ENCODE data around the gene PTPRA. TPM values are rescaled to one million over a fixed set of nuclear protein-coding genes. Genes with fewer than 3 reads are reported as not detected.

PTPRA gene
- total RNA-seq, 4 donors from 2014 or later = 54.1 to 85.4 (median 67.0) TPM

GRCh38 chr20:2899243-2899642 is 26.0 kb downstream of the PTPRA start:
- ATAC-seq = no peak
- no peak overlapping the region for H3K4me3 ChIP-seq
- TF ChIP-seq CTCF (IDR thresholded peaks at IDR 0.05) (no peak), POLR2AphosphoS5 (IDR thresholded peaks at IDR 0.05) (no peak), EP300 (IDR thresholded peaks at IDR 0.05) (no peak), POLR2A (IDR thresholded peaks at IDR 0.05) (no peak)
- no peaks in the 10 kb centered on the region for H3K36me3 ChIP-seq
- no peaks in the 10 kb centered on the region for H3K27me3 ChIP-seq
- H3K9me3 ChIP-seq = peaks cover 0 to 9% (median 0%) of the 10 kb centered on the region in 3 donors
- H3K27ac ChIP-seq = no peak overlapping the region
- WGBS, 2 donors (ENCODE audit: low coverage in 1 of 2) = 79 to 88% methylated on average over 3 of the region's 3 CpGs
- H3K4me1 ChIP-seq = peaks cover 0 to 13% (median 7%) of the 10 kb centered on the region in 3 donors

GRCh38 chr20:2900845-2901592 is 27.7 kb downstream of the PTPRA start:
- 80 to 90% methylated on average over 8 of the region's 11 CpGs for WGBS, 2 donors (ENCODE audit: low coverage in 1 of 2)
- no peak for TF ChIP-seq POLR2AphosphoS5 (IDR thresholded peaks at IDR 0.05)
- no peak for TF ChIP-seq CTCF (IDR thresholded peaks at IDR 0.05)
- no peak for TF ChIP-seq POLR2A (IDR thresholded peaks at IDR 0.05)
- TF ChIP-seq EP300 (IDR thresholded peaks at IDR 0.05) = no peak
- Histone ChIP-seq H3K4me3 (no peak overlapping the region), H3K36me3 (no peaks in the 10 kb centered on the region), H3K27ac (no peak overlapping the region), H3K4me1 (peaks cover 0 to 13% (median 7%) of the 10 kb centered on the region in 3 donors), H3K9me3 (no peaks in the 10 kb centered on the region), H3K27me3 (no peaks in the 10 kb centered on the region)
- ATAC-seq = no peak

GRCh38 chr20:2902291-2902690 is 29.0 kb downstream of the PTPRA start:
- 0 to 13% methylated on average over 1 of the region's 1 CpG for WGBS, 2 donors (ENCODE audit: low coverage in 1 of 2)
- H3K27ac ChIP-seq = no peak overlapping the region
- H3K9me3 ChIP-seq = no peaks in the 10 kb centered on the region
- H3K4me3 ChIP-seq = no peak overlapping the region
- no peak for TF ChIP-seq POLR2A (IDR thresholded peaks at IDR 0.05)
- TF ChIP-seq EP300 (IDR thresholded peaks at IDR 0.05) = no peak
- TF ChIP-seq CTCF (IDR thresholded peaks at IDR 0.05) = no peak
- TF ChIP-seq POLR2AphosphoS5 (IDR thresholded peaks at IDR 0.05) = no peak
- no peak for ATAC-seq
- H3K4me1 ChIP-seq = peaks cover 0 to 20% (median 7%) of the 10 kb centered on the region in 3 donors
- H3K27me3 ChIP-seq = no peaks in the 10 kb centered on the region
- no peaks in the 10 kb centered on the region for H3K36me3 ChIP-seq

GRCh38 chr20:2902818-2903217 is 29.5 kb downstream of the PTPRA start:
- TF ChIP-seq POLR2A (IDR thresholded peaks at IDR 0.05) (no peak), CTCF (IDR thresholded peaks at IDR 0.05) (no peak), POLR2AphosphoS5 (IDR thresholded peaks at IDR 0.05) (no peak), EP300 (IDR thresholded peaks at IDR 0.05) (no peak)
- no peak overlapping the region for H3K4me3 ChIP-seq
- no peaks in the 10 kb centered on the region for H3K36me3 ChIP-seq
- H3K27me3 ChIP-seq = no peaks in the 10 kb centered on the region
- 88 to 100% methylated on average over 3 of the region's 3 CpGs for WGBS, 2 donors (ENCODE audit: low coverage in 1 of 2)
- H3K9me3 ChIP-seq = no peaks in the 10 kb centered on the region
- ATAC-seq = no peak
- peaks cover 0 to 25% (median 7%) of the 10 kb centered on the region in 3 donors for H3K4me1 ChIP-seq
- no peak overlapping the region for H3K27ac ChIP-seq

GRCh38 chr20:2903686-2904085 is 30.4 kb downstream of the PTPRA start:
- H3K27me3 ChIP-seq = no peaks in the 10 kb centered on the region
- H3K9me3 ChIP-seq = no peaks in the 10 kb centered on the region
- no peak for ATAC-seq
- peaks cover 0 to 27% (median 7%) of the 10 kb centered on the region in 3 donors for H3K4me1 ChIP-seq
- TF ChIP-seq EP300 (IDR thresholded peaks at IDR 0.05) = no peak
- no peak for TF ChIP-seq CTCF (IDR thresholded peaks at IDR 0.05)
- no peak for TF ChIP-seq POLR2AphosphoS5 (IDR thresholded peaks at IDR 0.05)
- no peak for TF ChIP-seq POLR2A (IDR thresholded peaks at IDR 0.05)
- 87 to 100% methylated on average over 3 to 5 of the region's 6 CpGs for WGBS, 2 donors (ENCODE audit: low coverage in 1 of 2)
- no peak overlapping the region for H3K4me3 ChIP-seq
- no peaks in the 10 kb centered on the region for H3K36me3 ChIP-seq
- H3K27ac ChIP-seq = no peak overlapping the region
